GM19238 (cell line): ENCODE data around the gene SUSD2.
A peak's percentile ranks its signal among the peaks of the same experiment; 100 is the strongest.
"Not testable (repeated sequence)": the region's sequence is repeated elsewhere in the genome, so short reads cannot be mapped to it uniquely, and the experiment has no call there.

Experiments
- DNase-seq: peaks from one replicate; pipeline ENCODE4 v3.0.0; 2011; ENCODE audit warnings: low spot score; ENCODE audit not compliant: insufficient read length

The SUSD2 gene

GRCh38 chr22:24188705-24189248 is 7.5 kb downstream of the SUSD2 start:
- DNase-seq: no peak

- peak; percentile 75 for DNase-seq
Observed at GRCh38 chr22:24189249-24190158, 8.2 kb downstream of the SUSD2 start.

GRCh38 chr22:24190159-24190540 is 8.9 kb downstream of the SUSD2 start:
- no peak for DNase-seq

GRCh38 chr22:24190596-24191208 is 9.4 kb downstream of the SUSD2 start:
- DNase-seq: no peak

- DNase-seq: no peak
Observed at GRCh38 chr22:24191381-24191841, 10.1 kb downstream of the SUSD2 start.

- no peak for DNase-seq
Observed at GRCh38 chr22:24191893-24192292, 10.6 kb downstream of the SUSD2 start.

GRCh38 chr22:24198682-24199052 is 17.4 kb downstream of the SUSD2 start:
- no peak for DNase-seq

- no peak for DNase-seq
Observed at GRCh38 chr22:24200619-24201212, 19.4 kb downstream of the SUSD2 start.

GRCh38 chr22:24201681-24202614 is 20.7 kb downstream of the SUSD2 start:
- no peak for DNase-seq

GRCh38 chr22:24203856-24204255 is 22.6 kb downstream of the SUSD2 start:
- not testable (repeated sequence) for DNase-seq

GRCh38 chr22:24205438-24206195 is 24.3 kb downstream of the SUSD2 start:
- no peak for DNase-seq

GRCh38 chr22:24206460-24207263 is 25.4 kb downstream of the SUSD2 start:
- DNase-seq: not testable (repeated sequence)

GRCh38 chr22:24207264-24208011 is 26.2 kb downstream of the SUSD2 start:
- no peak for DNase-seq

- no peak for DNase-seq
Observed at GRCh38 chr22:24208012-24208749, 26.9 kb downstream of the SUSD2 start.

GRCh38 chr22:24209016-24209415 is 27.7 kb downstream of the SUSD2 start:
- no peak for DNase-seq

GRCh38 chr22:24209687-24210086 is 28.4 kb downstream of the SUSD2 start:
- DNase-seq: no peak

GRCh38 chr22:24210409-24210808 is 29.1 kb downstream of the SUSD2 start:
- not testable (repeated sequence) for DNase-seq

GRCh38 chr22:24211716-24212115 is 30.4 kb downstream of the SUSD2 start:
- DNase-seq: not testable (repeated sequence)
